Progenitor cell of endocrine pancreas (in vitro differentiated cells): ENCODE measurements around the gene NCS1. TPM values are rescaled to one million over a fixed set of nuclear protein-coding genes. Genes with fewer than 3 reads are reported as not detected.

ENCODE experiments used
- DNase-seq: peaks from one replicate; pipeline ENCODE4 v3.0.0; 2021; ENCODE audit warnings: low spot score; ENCODE audit not compliant: unreplicated experiment
- H3K27ac Mint-ChIP-seq: 2 replicates; pipeline ENCODE4 v1.8.0; 2021; ENCODE audit warnings: mild to moderate bottlenecking, moderate library complexity, mixed read lengths
- H3K27me3 Mint-ChIP-seq: 2 replicates; pipeline ENCODE4 v1.8.0; 2021; ENCODE audit warnings: mixed read lengths
- H3K36me3 Mint-ChIP-seq: 2 replicates; pipeline ENCODE4 v1.8.0; 2022; ENCODE audit warnings: mixed read lengths; ENCODE audit not compliant: insufficient read depth
- H3K4me1 Mint-ChIP-seq: 2 replicates; pipeline ENCODE4 v1.8.0; 2021; ENCODE audit warnings: low read depth, mixed read lengths
- H3K4me3 Mint-ChIP-seq: 2 replicates; pipeline ENCODE4 v1.8.0; 2021; ENCODE audit warnings: low read depth, mild to moderate bottlenecking, moderate library complexity, mixed read lengths
- H3K9me3 Mint-ChIP-seq: 2 replicates; pipeline ENCODE4 v1.8.0; 2021; ENCODE audit warnings: low read depth, mixed read lengths
- CTCF ChIP-seq: fragments of 200-600 bp; sonication (generic); IDR thresholded peaks from one replicate; pipeline ENCODE4 v1.5.0; 2021; ENCODE audit warnings: antibody characterized with exemption, mild to moderate bottlenecking; ENCODE audit not compliant: unreplicated experiment
- total RNA-seq: library from RNA; stranded (reverse); gene quantifications from 2 replicates; pipeline ENCODE4 v1.2.1, GENCODE V29; 2021

NCS1 gene
- total RNA-seq, 1 donor from 2014 or later, result 29.0 TPM

GRCh38 chr9:130142641-130143040 is 29.6 kb upstream of the NCS1 start:
- Mint-ChIP-seq H3K9me3 (no peaks in the 10 kb centered on the region), H3K27ac (no peak overlapping the region), H3K4me1 (peaks cover 11% of the 10 kb centered on the region), H3K4me3 (no peak overlapping the region), H3K36me3 (no peaks in the 10 kb centered on the region), H3K27me3 (peaks cover 12% of the 10 kb centered on the region)
- TF ChIP-seq CTCF, result no peak
- DNase-seq, result no peak

DNA sequence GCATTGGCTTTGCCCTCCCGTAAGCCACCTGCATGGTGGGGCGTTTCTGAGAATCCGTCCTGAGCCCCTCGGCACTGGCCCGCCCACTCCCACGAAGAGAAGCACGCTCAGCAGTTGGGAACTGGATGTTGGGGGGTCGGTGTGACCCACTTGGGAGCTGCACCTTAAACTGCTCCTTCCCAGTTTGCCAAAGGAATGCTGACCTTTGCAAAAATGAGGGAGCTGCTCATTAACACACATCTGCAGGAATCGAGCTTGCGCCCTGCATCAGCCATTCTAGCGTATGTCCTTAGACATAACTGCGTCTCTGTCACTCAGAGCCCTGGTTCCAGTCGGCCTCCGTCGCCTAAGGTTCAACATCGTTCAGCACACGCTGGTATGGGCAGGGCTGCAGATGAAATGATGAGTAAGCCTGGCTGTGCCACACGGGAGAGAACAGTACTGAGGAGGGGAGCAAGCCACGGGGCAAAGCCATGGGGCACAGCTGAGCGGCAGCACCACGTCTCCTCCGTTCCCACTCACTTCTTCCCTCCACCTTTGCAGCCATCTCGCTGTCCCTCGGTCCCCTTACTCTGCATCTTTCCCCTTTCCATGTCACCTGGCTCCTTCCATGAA is 28.8 kb upstream of the NCS1 start:
- peaks cover 12% of the 10 kb centered on the region for H3K27me3 Mint-ChIP-seq
- no peaks in the 10 kb centered on the region for H3K9me3 Mint-ChIP-seq
- H3K4me3 Mint-ChIP-seq, result no peak overlapping the region
- TF ChIP-seq CTCF, result no peak
- H3K4me1 Mint-ChIP-seq, result peaks cover 9% of the 10 kb centered on the region
- no peak overlapping the region for H3K27ac Mint-ChIP-seq
- H3K36me3 Mint-ChIP-seq, result no peaks in the 10 kb centered on the region
- no peak for DNase-seq

GRCh38 chr9:130143958-130144366 is 28.2 kb upstream of the NCS1 start:
- H3K4me3 Mint-ChIP-seq, result no peak overlapping the region
- no peak for DNase-seq
- H3K9me3 Mint-ChIP-seq, result no peaks in the 10 kb centered on the region
- TF ChIP-seq CTCF, result no peak
- no peaks in the 10 kb centered on the region for H3K36me3 Mint-ChIP-seq
- H3K27me3 Mint-ChIP-seq, result peaks cover 12% of the 10 kb centered on the region
- no peak overlapping the region for H3K27ac Mint-ChIP-seq
- peaks cover 3% of the 10 kb centered on the region for H3K4me1 Mint-ChIP-seq

DNA sequence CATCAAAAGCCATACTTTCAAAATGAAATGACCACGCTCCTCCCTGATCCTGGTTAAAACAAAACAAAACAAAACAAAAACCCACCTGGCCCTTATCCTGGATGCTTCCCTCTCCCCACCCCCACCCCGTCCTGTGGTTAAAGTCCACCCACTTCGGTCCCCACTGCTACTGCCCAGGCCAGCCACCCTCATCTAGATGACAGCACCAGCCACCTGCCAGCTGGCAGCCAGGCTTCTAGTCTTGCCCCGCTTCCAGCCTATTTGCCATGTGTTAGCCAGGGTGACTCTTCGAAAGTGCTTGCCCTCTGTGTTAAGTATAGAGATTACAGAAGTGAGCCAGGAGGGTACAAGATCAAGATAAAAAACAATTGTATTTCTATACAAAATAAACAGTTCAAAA is 27.5 kb upstream of the NCS1 start:
- H3K4me1 Mint-ChIP-seq, result peaks cover 3% of the 10 kb centered on the region
- no peak overlapping the region for H3K27ac Mint-ChIP-seq
- H3K9me3 Mint-ChIP-seq, result no peaks in the 10 kb centered on the region
- TF ChIP-seq CTCF, result no peak
- H3K36me3 Mint-ChIP-seq, result no peaks in the 10 kb centered on the region
- DNase-seq, result no peak
- H3K4me3 Mint-ChIP-seq, result no peak overlapping the region
- peaks cover 12% of the 10 kb centered on the region for H3K27me3 Mint-ChIP-seq

DNA sequence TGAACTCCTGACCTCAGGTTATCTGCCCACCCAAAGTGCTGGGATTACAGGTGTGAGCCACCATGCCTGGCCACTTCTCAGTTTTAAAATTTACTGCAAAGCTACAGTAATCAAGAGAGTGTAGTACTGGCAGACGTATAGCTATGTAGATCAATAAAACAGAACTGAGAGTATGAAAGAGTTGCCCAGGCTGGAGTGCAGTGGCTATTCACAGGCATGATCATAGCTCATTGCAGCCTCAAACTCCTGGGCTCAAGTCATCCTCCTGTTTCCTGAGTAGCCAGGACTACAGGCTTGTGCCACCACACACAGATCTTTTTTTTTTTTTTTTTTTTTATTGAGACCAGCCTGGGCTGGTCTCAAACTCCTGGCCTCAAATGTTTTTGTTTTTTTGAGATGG is 26.5 kb upstream of the NCS1 start:
- DNase-seq, result no peak
- no peak for TF ChIP-seq CTCF
- H3K27me3 Mint-ChIP-seq, result peaks cover 12% of the 10 kb centered on the region
- no peak overlapping the region for H3K27ac Mint-ChIP-seq
- no peak overlapping the region for H3K4me3 Mint-ChIP-seq
- no peaks in the 10 kb centered on the region for H3K9me3 Mint-ChIP-seq
- H3K36me3 Mint-ChIP-seq, result no peaks in the 10 kb centered on the region
- peaks cover 3% of the 10 kb centered on the region for H3K4me1 Mint-ChIP-seq
